HT-29 (cell line): ENCODE results near the gene NDUFA8. TPM values are rescaled to one million over a fixed set of nuclear protein-coding genes. Genes with fewer than 3 reads are reported as not detected.

ENCODE experiments used
- DNase-seq: peaks from one replicate; pipeline ENCODE4 v3.0.0-alpha.2; 2015; ENCODE audit warnings: low spot score
- total RNA-seq: library from RNA; depleted of rRNA; stranded (reverse); fragments of >200 nt; shearing (Covaris generic); gene quantifications from 2 replicates; pipeline ENCODE4 v1.2.3, GENCODE V29; 2014

The NDUFA8 gene
- total RNA-seq, 1 experiment from 2014 or later, result 28.1 TPM

GRCh38 chr9:122138560-122139268 lies 20.9 kb downstream of the NDUFA8 start:
- DNase-seq, result no peak

GRCh38 chr9:122135529-122135859 lies 24.1 kb downstream of the NDUFA8 start:
- DNase-seq, result no peak

GRCh38 chr9:122134822-122135528 lies 24.6 kb downstream of the NDUFA8 start:
- DNase-seq, result no peak

GRCh38 chr9:122133984-122134535 lies 25.5 kb downstream of the NDUFA8 start:
- DNase-seq, result no peak

GRCh38 chr9:122133263-122133983 lies 26.2 kb downstream of the NDUFA8 start:
- no peak for DNase-seq

GRCh38 chr9:122132539-122132938 lies 27.0 kb downstream of the NDUFA8 start:
- no peak for DNase-seq

- DNase-seq, result no peak
Observed at GRCh38 chr9:122131401-122132001, 28.1 kb downstream of the NDUFA8 start.

- no peak for DNase-seq
Observed at GRCh38 chr9:122130837-122131236, 28.7 kb downstream of the NDUFA8 start.

- DNase-seq, result no peak
Observed at GRCh38 chr9:122129969-122130368, 29.6 kb downstream of the NDUFA8 start.

GRCh38 chr9:122128969-122129343 lies 30.6 kb downstream of the NDUFA8 start:
- no peak for DNase-seq

- DNase-seq, result no peak
Observed at GRCh38 chr9:122128007-122128968, 31.3 kb downstream of the NDUFA8 start.

GRCh38 chr9:122127396-122127798 lies 32.2 kb downstream of the NDUFA8 start:
- DNase-seq, result no peak

GRCh38 chr9:122126331-122127261 lies 33.0 kb downstream of the NDUFA8 start:
- no peak for DNase-seq

GRCh38 chr9:122125509-122126330 lies 33.9 kb downstream of the NDUFA8 start:
- no peak for DNase-seq

- peak; percentile 82 for DNase-seq
Observed at GRCh38 chr9:122125158-122125508, 34.4 kb downstream of the NDUFA8 start.

GRCh38 chr9:122124528-122124927 lies 35.1 kb downstream of the NDUFA8 start:
- no peak for DNase-seq

GRCh38 chr9:122124048-122124447 lies 35.5 kb downstream of the NDUFA8 start:
- DNase-seq, result no peak

- DNase-seq, result peak; percentile 73
Observed at GRCh38 chr9:122122903-122123632, 36.5 kb downstream of the NDUFA8 start.
